ENCODE data around the gene DTNB.
A peak's percentile ranks its signal among the peaks of the same experiment; 100 is the strongest.

The DTNB gene

GRCh38 chr2:25362434-25363145 is 310.8 kb downstream of the DTNB start:
- TF ChIP-seq ZNF274 (IDR thresholded peaks at IDR 0.05; ENCODE audit: low read depth, low read length) = no peak
- peak overlapping the region; percentile 65; the same call in 1 of the 2 replicates for H3K4me3 ChIP-seq (ENCODE audit: low read length)

GRCh38 chr2:25362049-25362433 is 311.3 kb downstream of the DTNB start:
- no peak for TF ChIP-seq ZNF274 (IDR thresholded peaks at IDR 0.05; ENCODE audit: low read depth, low read length)
- peak overlapping the region; percentile 65; the same call in 1 of the 2 replicates for H3K4me3 ChIP-seq (ENCODE audit: low read length)

GRCh38 chr2:25361261-25362048 is 311.9 kb downstream of the DTNB start:
- TF ChIP-seq ZNF274 (IDR thresholded peaks at IDR 0.05; ENCODE audit: low read depth, low read length) = no peak

GRCh38 chr2:25358836-25359235 is 314.5 kb downstream of the DTNB start:
- TF ChIP-seq ZNF274 (IDR thresholded peaks at IDR 0.05; ENCODE audit: low read depth, low read length) = no peak

More at GRCh38 chr2:25361261-25362048, 311.9 kb downstream of the DTNB start:
- H3K4me3 ChIP-seq (ENCODE audit: low read length) = no peak overlapping the region

GRCh38 chr2:25358249-25358815 is 315.0 kb downstream of the DTNB start:
- H3K4me3 ChIP-seq (ENCODE audit: low read length) = no peak overlapping the region
- TF ChIP-seq ZNF274 (IDR thresholded peaks at IDR 0.05; ENCODE audit: low read depth, low read length) = no peak

More at GRCh38 chr2:25358836-25359235, 314.5 kb downstream of the DTNB start:
- no peak overlapping the region for H3K4me3 ChIP-seq (ENCODE audit: low read length)

- TF ChIP-seq ZNF274 (IDR thresholded peaks at IDR 0.05; ENCODE audit: low read depth, low read length) = no peak
- H3K4me3 ChIP-seq (ENCODE audit: low read length) = no peak overlapping the region
Observed at GRCh38 chr2:25356088-25356487, 317.3 kb downstream of the DTNB start.

GRCh38 chr2:25355270-25355669 is 318.1 kb downstream of the DTNB start:
- no peak for TF ChIP-seq ZNF274 (IDR thresholded peaks at IDR 0.05; ENCODE audit: low read depth, low read length)
- H3K4me3 ChIP-seq (ENCODE audit: low read length) = no peak overlapping the region

GRCh38 chr2:25354116-25354515 is 319.3 kb downstream of the DTNB start:
- no peak overlapping the region for H3K4me3 ChIP-seq (ENCODE audit: low read length)
- TF ChIP-seq ZNF274 (IDR thresholded peaks at IDR 0.05; ENCODE audit: low read depth, low read length) = no peak

GRCh38 chr2:25349397-25349796 is 324.0 kb downstream of the DTNB start:
- TF ChIP-seq ZNF274 (IDR thresholded peaks at IDR 0.05; ENCODE audit: low read depth, low read length) = no peak
- H3K4me3 ChIP-seq (ENCODE audit: low read length) = no peak overlapping the region

- H3K4me3 ChIP-seq (ENCODE audit: low read length) = no peak overlapping the region
- TF ChIP-seq ZNF274 (IDR thresholded peaks at IDR 0.05; ENCODE audit: low read depth, low read length) = no peak
Observed at GRCh38 chr2:25347846-25348245, 325.5 kb downstream of the DTNB start.

GRCh38 chr2:25347205-25347815 is 326.1 kb downstream of the DTNB start:
- TF ChIP-seq ZNF274 (IDR thresholded peaks at IDR 0.05; ENCODE audit: low read depth, low read length) = no peak
- H3K4me3 ChIP-seq (ENCODE audit: low read length) = no peak overlapping the region

- TF ChIP-seq ZNF274 (IDR thresholded peaks at IDR 0.05; ENCODE audit: low read depth, low read length) = no peak
- H3K4me3 ChIP-seq (ENCODE audit: low read length) = no peak overlapping the region
Observed at GRCh38 chr2:25343187-25343825, 330.1 kb downstream of the DTNB start.

- TF ChIP-seq ZNF274 (IDR thresholded peaks at IDR 0.05; ENCODE audit: low read depth, low read length) = no peak
- peak overlapping the region; percentile 94 for H3K4me3 ChIP-seq (ENCODE audit: low read length)
Observed at GRCh38 chr2:25342372-25343186, 330.8 kb downstream of the DTNB start.
